ENCODE measurements around the gene MOV10L1.
"Not testable (repeated sequence)": the region's sequence is repeated elsewhere in the genome, so short reads cannot be mapped to it uniquely, and the experiment has no call there.

MOV10L1 gene

DNA sequence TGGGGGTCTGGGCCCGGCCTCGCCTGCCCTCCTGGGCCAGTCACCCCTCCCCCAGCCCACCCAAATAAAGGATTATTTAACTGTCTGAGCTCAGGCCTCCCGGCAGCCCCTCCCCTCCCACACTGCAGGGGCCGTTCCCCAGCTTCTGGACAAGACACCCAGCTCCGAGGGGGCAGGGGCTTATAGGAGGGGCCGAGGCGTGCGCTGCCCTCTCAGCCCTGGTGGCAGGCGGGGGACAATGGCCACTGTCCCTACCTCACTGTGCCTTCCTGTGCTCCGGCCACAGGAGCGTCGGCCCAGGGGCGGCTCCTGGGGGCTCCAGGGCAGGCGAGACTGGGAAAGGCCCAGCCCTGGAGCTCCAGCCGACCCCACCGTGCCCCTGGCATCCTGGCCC lies 108.8 kb downstream of the MOV10L1 start:
- no peak for DNase-seq (ENCODE audit: insufficient read length, low spot score)
- FAIRE-seq = no peak

DNA sequence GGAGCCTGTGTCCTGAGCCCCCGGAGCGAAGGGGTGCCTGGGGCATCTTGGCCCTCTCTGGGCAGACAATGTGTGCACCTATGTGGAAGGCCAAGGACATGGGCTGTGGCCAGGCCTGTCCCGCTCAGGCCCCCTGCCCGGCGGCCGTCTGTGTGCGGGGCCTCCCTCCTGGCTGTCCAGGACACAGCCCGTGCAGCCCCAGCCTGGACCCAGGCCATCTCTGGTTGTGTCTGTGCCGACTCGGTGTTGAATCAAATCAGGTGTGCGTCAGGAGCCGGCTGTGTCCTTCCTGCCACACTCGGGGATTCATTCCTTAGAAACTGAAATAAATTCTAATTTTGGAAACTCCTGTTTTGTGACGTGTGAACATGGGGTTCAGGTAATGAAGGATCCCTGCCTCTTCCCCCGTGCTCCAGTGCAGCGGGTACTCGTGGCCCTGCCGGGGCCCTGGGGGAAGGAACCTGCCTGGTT lies 109.5 kb downstream of the MOV10L1 start:
- no peak for DNase-seq (ENCODE audit: insufficient read length, low spot score)
- no peak for FAIRE-seq

DNA sequence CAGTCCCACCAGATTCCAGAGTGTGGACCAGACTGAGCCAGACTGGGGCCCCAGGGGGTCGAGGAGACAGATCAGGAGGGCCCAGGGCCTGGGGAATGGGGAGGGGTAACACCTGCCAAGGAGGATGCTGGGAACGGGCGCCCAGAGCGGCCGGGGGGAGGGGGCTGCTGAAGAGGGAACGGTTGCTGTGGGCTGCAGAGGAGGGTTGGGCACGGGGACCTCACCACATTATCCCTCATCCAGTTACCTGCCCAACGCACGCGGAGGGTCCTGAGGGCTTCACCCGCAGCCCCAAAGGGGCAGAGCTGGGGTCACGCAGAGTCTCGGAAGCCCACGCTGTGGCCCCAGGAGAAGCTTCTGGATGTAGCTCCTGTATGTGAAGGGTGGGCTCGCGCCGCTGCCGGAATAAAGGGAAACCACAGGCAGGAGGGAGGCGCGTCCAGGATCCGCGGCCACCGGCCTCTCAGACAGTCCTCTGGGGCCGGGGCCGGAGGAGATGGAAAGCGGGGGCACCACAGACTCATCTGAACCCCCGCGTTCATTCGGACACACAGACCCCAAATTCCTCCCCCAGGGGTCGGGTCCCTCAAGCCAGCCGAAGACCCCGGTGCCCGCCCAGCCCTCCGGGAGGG lies 110.1 kb downstream of the MOV10L1 start:
- DNase-seq (ENCODE audit: insufficient read length, low spot score) (no peak), FAIRE-seq (no peak)

DNA sequence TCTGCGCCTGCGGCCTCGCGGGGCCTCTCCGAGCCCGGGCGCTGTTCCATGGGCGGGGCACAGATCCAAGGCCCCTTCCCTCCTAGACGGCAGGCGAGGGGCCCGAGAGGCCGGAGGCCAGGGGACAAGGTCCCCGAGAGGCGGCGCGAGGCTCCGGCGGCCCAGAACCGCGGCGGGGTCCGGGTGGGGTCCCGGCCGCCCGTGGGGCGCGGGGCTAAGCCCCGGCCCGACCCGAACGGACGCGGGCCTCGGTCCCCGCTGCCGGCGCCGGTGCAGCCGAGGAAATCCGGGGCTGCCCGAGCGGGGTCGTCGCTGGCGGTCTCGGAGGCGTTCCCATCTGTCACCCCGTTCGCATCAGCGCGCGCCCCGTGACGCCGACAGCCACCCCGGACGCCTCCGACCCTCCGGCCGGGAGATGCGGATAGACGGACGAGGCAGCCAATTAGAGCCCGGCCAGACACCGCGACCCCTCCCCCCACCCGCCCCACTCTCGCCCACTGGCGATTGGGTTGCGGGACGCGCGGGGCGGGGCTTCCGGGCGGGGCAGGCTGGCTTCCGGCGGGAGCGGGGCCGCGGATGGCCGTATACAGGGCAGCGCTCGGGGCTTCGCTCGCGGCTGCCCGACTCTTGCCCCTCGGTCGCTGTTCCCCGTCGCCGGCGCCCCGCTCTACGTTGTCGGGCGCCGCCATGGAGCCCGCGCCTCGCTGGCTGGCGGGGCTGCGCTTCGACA lies 110.8 kb downstream of the MOV10L1 start, which contains the start of gene SELENOO:
Gene SELENOO, plus strand, starts transcription at position 551 of the 730 bp plus-strand sequence. Its CDS starts 26 bp downstream, at position 577.
- no peak for FAIRE-seq
- DNase-seq (ENCODE audit: insufficient read length, low spot score) = peak; percentile 95

DNA sequence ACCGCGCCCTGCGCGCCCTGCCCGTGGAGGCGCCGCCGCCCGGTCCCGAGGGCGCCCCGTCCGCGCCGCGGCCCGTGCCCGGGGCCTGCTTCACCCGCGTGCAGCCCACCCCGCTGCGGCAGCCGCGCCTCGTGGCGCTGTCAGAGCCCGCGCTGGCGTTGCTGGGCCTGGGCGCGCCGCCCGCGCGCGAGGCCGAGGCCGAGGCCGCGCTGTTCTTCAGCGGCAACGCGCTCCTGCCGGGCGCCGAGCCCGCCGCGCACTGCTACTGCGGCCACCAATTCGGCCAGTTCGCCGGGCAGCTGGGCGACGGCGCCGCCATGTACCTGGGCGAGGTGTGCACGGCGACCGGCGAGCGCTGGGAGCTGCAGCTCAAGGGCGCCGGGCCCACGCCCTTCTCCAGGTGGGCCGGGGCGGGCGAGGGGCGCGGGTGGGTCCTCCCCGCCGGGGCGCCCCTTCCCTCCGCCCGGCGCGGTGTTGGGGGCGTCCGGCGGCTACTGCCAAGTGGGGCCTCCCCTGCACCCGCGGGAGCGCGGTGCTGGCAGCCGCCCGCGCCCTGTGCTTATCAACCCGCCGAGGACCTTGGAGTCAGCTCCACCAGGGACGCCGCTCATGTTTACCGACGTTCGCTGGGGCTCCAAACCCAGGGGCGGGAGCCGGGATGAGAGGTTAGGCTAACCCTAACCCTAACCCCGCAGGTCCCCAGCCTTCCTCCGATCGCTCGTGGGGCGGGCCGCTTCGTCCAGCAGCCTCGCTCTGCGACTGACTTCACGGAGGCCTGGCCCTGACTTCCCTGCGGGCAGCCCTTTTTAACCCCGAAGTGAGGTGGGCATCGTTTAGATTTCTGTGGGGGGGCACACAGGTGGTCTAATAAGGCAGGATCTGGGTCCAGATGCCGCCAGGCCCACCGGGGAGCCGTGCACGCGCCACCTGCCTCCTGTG lies 111.7 kb downstream of the MOV10L1 start:
- FAIRE-seq (peak; percentile 74), DNase-seq (ENCODE audit: insufficient read length, low spot score) (no peak)

DNA sequence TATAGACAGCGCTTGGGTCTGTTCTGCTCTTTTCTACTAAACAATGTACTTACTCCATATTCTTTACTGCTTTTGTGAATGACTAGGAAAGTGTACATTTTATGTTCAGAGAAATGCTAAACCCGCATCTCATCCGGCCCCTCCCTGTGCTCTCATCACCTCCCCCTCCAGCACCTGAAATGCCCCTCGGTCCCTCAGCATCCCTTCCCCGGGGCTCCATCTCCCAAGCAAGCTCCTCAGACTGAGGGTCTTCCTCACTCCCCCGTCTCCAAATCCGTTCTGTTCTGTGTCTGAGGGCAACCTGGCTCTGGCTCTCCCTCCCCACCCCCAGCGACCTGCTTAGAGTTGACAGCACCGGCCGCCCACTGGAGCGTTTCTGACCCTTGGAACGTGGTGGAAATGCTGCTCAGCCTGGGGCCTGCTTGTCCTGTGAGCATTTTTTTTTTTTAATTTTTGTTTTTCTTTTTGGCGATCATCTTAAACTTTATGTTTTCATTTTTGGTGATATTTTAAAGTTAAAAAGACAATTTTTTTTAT lies 112.4 kb downstream of the MOV10L1 start:
- FAIRE-seq (no peak), DNase-seq (ENCODE audit: insufficient read length, low spot score) (no peak)

DNA sequence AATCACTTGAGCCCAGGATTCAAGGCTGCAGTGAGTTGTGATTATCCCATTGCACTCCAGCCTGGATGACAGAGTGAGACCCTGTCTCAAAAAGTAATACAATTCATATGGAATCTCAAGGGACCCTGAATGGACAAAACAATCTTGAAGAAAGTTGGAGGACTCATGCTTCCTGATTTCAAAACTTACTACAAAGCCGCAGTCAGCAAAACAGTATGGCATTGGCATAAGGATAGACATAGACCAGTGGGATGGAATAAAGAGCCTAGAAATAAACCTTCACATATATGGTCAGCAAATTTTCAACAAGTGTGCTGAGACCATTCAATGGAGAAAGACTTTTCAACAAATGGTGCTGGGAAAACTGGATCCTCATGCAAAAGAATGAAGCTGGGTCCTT lies 113.5 kb downstream of the MOV10L1 start:
- DNase-seq (ENCODE audit: insufficient read length, low spot score) (no peak), FAIRE-seq (no peak)

DNA sequence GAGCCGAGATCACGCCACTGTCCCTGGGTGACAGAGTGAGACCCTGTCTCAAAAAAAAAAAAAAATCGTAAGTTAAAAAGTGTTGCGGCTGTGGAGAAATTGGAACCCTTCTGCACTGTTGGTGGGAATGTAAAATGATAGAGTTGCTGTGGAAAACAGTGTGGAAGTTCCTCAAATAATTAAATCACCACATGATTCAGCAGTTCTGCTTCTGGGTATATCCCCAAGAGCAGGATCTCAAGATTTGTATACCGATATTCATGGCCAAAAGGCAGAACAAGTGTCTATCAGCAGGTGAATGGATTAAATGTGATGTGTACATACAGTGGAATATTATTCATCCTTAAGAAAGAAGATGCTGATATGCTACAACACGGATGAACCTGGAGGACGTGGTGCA lies 114.8 kb downstream of the MOV10L1 start:
- FAIRE-seq (no peak), DNase-seq (ENCODE audit: insufficient read length, low spot score) (no peak)

DNA sequence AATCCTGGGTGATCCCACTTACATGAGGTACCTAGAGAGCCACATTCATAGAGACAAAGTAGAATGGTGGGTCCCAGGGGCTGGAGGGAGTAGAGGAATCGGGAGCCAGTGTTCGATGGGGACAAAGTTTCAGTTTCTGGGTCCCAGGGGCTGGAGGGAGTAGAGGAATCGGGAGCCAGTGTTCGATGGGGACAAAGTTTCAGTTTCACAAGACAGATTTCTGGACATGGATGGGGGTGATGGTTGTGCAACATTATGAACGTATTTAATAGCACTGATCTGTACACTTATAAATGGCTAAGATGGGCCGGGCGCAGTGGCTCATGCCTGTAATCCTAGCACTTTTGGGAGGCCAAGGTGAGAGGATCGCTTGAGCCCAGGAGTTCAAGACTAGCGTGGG lies 115.2 kb downstream of the MOV10L1 start:
- FAIRE-seq = not testable (repeated sequence)

DNA sequence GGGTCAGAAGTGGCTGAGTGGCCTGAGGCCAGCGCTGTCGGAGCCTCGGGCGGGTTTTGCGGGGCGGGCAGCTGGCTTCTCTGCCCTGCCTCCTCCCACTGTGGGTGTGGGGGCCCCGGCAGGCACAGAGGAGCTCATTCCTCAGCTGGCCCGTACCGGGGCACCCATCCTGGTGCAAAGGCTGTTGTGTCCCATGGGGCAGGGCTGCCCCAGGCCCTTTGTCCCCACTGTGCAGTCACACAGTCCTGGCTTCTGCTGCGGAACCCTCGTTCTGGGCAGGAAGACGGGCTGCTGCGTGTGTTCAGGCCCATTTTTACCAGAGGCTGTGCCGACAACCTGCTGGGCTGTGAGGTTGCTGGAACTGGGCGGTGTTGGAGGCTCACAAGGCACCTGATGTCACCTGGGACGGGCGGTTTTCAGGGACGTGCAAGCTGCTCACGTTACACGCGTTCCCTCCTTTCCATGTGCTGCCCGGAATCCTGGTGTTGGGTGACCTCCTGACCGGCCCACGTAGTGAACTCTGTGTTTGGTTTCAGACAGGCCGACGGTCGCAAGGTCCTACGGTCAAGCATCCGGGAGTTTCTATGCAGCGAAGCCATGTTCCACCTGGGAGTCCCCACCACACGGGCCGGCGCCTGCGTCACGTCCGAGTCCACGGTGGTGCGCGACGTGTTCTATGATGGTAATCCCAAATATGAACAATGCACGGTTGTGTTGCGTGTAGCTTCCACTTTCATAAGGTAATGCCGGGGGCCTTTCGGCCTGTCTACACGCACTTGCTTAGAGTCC lies 116.2 kb downstream of the MOV10L1 start:
- FAIRE-seq (no peak), DNase-seq (ENCODE audit: insufficient read length, low spot score) (no peak)

More for the DNA sequence above, 115.2 kb downstream of the MOV10L1 start:
- DNase-seq (ENCODE audit: insufficient read length, low spot score) = not testable (repeated sequence)

DNA sequence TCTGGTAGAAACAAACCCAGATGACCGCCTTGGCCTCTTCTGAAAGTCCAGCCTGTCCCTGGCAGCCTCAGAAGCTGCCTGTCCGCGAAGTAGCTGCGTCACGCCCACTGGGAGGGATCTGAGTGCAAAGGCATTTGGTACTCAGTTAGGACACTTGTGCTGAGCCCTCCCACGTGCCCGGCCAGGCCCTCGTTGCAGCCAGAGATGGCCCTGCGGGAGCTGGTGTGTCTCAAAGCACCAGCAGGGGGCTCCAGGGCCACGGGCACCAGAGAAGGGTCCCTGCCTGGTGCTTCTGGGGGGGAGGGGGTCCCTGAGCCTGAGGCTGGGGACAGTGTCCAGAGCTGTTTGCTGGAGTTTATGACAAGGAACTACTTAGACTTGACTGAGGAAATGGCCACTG lies 116.8 kb downstream of the MOV10L1 start:
- FAIRE-seq (no peak), DNase-seq (ENCODE audit: insufficient read length, low spot score) (no peak)

DNA sequence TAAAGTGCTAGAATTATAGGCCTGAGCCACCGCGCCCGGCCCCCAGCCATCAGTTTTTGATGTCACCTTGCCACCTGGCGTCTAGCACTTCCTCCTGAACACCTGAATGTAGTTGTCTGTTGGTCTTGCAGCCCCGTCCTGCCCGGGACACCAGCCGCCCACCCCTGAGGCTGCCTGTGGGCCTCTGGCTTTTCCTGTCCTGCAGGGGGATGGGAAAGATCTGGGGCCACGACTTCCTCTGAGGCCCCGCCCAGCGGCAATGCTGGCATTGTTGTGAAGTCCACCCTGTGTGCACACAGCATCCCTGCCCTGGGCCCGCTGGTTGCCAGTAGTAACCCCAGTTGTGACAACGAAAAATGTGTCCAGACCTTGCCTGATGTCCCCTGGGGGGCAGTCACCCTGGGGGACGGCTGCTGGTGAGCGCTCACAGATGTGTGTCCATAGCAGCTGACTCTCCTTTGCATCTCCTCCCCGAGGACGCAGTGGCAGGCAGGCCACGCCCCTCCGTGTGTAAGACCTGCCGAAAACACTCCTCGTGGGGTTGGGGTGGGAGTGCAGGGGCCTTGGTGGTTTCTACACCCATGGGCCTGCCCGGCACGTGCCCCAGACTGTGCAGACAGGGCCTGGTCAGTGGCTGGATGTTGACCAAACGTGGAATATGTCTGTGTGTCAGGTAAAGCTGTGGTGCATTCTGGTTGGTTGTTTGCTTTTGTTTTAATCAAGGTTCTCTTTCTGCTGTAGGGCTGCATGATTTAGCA lies 117.8 kb downstream of the MOV10L1 start:
- FAIRE-seq (no peak), DNase-seq (ENCODE audit: insufficient read length, low spot score) (no peak)

DNA sequence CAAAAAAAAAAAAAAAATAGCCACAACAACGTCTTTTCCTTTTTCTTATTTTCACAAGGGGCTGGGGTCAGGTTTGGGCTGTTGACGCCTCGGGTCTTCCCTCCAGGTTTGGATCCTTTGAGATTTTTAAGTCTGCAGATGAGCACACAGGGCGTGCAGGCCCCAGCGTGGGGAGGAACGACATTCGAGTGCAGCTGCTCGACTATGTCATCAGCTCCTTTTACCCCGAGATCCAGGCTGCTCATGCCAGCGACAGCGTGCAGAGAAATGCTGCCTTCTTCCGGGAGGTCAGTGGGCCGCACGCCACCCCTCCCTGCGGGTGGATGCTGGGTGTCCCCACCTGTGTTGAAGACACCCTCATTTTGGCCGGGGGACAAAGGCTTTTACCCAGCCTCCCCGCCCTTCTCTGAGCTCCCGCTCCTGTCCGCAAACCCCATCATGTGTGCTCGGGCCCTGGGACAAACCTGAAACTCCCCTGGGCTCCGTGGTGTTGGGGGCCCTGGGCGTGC lies 118.7 kb downstream of the MOV10L1 start:
- no peak for FAIRE-seq
- DNase-seq (ENCODE audit: insufficient read length, low spot score) = no peak

DNA sequence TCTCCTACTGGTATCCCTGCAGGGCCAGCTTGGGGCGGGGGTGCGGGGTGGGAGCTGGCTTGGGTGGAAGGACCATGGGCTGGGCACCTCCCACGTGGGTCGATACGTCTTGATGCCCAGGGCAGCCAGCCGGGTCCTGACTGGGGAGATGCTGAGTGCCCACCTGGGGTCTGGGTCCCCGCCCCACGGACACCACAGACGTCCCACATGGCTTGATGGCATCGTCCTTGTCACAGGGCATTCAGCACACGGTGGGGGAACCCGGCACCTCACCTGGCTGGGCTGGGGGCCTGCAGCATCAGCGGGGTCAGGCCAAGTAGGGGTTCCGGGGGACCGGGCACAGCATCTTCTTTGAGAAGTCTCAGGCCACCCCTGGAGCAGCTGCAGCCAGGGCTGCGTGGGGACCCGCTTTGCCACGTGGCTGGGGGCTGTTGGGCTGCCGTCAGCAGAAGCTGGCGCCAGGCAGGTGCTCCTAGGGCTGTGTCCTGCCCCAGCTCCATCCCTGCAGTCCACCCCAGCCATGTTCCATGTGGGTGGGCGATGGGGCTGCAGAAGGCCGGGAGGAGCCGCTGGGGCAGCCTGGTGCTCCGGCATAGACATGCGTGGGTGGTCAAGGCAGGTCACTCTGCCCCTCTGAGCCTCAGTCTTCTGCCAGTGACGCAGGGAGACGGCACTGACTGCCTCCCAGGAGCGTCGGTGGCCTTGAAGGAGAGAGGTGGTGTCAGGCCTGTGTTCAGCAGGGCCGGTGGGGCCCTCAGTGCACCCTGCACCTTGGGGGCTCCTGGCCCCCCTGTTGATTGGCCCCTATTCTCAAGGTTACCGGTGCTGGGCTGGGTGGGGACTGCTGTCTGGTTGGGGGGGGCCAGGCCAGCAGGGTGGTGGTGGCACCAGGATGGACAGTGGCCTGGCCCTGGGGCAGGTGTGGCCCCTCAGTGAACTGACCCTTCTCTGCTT lies 119.4 kb downstream of the MOV10L1 start:
- FAIRE-seq (no peak), DNase-seq (ENCODE audit: insufficient read length, low spot score) (no peak)

DNA sequence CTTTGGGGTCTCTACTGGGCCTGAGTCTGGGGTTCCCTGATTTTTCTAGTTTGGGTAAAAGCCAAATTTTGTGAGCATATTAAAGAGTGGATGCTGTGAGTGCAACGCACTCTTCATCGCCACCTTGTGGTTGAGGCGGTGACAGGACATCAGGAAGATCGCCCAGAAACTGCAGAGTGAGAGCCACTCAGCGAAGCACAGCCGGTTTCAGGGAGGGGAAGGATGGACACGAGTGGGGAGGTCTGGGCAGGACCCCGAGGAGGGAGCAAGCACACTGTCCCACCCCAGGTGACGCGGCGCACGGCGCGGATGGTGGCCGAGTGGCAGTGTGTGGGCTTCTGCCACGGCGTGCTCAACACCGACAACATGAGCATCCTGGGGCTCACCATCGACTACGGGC lies 120.1 kb downstream of the MOV10L1 start:
- FAIRE-seq = peak; percentile 80
- DNase-seq (ENCODE audit: insufficient read length, low spot score) = peak; percentile 53

DNA sequence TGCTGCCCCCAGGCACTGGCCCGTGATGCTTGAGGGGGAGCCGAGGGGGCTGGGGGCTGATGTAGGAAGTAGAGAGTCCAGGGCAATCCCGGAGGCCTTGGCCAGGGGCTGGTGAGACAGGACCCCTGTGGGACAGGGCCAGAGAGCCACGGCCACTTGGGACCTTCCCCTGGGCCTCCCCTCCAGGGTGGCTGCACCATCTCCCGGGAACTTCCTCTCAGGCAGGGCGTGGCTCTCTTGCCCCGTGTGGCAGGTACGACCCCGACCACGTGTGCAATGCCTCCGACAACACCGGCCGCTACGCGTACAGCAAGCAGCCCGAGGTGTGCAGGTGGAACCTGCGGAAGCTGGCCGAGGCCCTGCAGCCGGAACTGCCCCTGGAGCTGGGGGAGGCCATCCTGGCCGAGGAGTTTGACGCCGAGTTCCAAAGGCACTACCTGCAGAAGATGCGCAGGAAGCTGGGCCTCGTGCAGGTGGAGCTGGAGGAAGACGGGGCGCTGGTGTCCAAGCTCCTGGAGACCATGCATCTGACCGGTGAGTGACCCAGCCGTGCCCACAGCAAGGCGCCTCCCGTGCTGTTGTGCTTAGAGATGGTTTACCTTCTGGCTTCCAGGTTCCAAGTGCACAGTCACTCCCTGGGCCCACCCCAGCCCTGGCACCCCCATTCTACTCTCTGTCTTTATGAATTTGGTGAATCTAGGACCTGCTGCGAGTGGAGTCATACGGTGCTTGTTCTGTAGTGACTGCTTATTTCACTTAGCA lies 120.8 kb downstream of the MOV10L1 start:
- no peak for DNase-seq (ENCODE audit: insufficient read length, low spot score)
- FAIRE-seq = no peak

DNA sequence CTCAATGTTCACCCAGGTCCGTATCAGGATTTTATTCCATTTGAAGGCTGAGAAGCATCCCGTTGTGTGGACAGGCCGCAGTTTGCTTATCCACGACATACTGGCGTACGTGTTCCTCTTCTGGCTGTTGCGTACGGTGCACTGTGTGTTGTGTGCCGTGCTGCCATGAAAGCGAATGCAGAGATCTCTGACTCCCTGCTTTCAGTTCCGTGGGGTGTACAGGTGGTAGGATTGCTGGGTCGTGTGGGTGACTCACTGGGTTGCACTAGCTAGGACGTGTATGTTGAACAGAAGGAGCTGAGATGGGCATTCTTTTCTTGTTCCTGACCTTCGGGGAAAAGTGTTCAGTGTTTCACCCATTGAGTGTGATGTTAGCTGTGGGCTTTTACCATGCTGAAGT lies 121.3 kb downstream of the MOV10L1 start:
- FAIRE-seq (no peak), DNase-seq (ENCODE audit: insufficient read length, low spot score) (no peak)
